Thoracic aorta (tissue), 2 donors: ENCODE measurements around the gene BRAF. TPM values are rescaled to one million over a fixed set of nuclear protein-coding genes. Genes with fewer than 3 reads are reported as not detected.
A peak's percentile ranks its signal among the peaks of the same experiment; 100 is the strongest.

ENCODE experiments used
- ATAC-seq: fragments of 150-250 bp; one replicate; pipeline ENCODE4 v1.8.0; 2017; ENCODE audit warnings: low read depth; ENCODE audit not compliant: insufficient number of reproducible peaks, low FRiP score
- DNase-seq: peaks from one replicate; pipeline ENCODE4 v3.0.0-alpha.2; 2020; ENCODE audit warnings: low spot score
- H3K27ac ChIP-seq, 2 donors: fragments of 200-600 bp; sonication (generic); 1 replicate in 1 of 2; 2 replicates in 1 of 2; pipeline ENCODE4 v1.5.1; 2016; ENCODE audit warnings: mild to moderate bottlenecking in 2 of 2, moderate library complexity in 2 of 2
- H3K27me3 ChIP-seq: fragments of 200-600 bp; sonication (generic); replicated peaks from 2 replicates; pipeline ENCODE4 v1.6.0; 2016; ENCODE audit warnings: mild to moderate bottlenecking; ENCODE audit not compliant: insufficient read depth
- H3K36me3 ChIP-seq: fragments of 200-600 bp; sonication (generic); one replicate; pipeline ENCODE4 v1.5.1; 2016
- H3K4me1 ChIP-seq, 2 donors: fragments of 200-600 bp; sonication (generic); 1 replicate in 1 of 2; 2 replicates in 1 of 2; pipeline versions ENCODE4 v1.5.1 to v1.6.0; 2016; ENCODE audit warnings: low read depth in 2 of 2, mild to moderate bottlenecking in 1 of 2; ENCODE audit not compliant: control insufficient read depth in 1 of 2
- H3K4me3 ChIP-seq: fragments of 200-600 bp; sonication (generic); 2 replicates; pipeline ENCODE4 v1.5.1; 2016; ENCODE audit warnings: mild to moderate bottlenecking
- H3K9me3 ChIP-seq: fragments of 200-600 bp; sonication (generic); 2 replicates; pipeline ENCODE4 v1.5.1; 2016
- CTCF ChIP-seq: fragments of 200-600 bp; sonication (generic); IDR thresholded peaks from one replicate; pipeline ENCODE4 v1.5.1; 2019; ENCODE audit warnings: antibody characterized with exemption
- total RNA-seq, 2 donors: library from RNA; depleted of rRNA; stranded (reverse); fragments of >200 nt; gene quantifications; one replicate each; pipeline versions ENCODE4 v1.1.0 to v1.2.3, GENCODE V29; 2016

Gene BRAF
- total RNA-seq, 2 donors from 2014 or later: 31.5 to 62.2 TPM

- no peak overlapping the region for H3K4me3 ChIP-seq
- no peak overlapping the region for H3K27ac ChIP-seq
- peaks cover 0 to 30% of the 10 kb centered on the region in 2 donors for H3K4me1 ChIP-seq
- DNase-seq (no peak), ATAC-seq (peak; percentile 47)
- TF ChIP-seq CTCF: no peak
- H3K36me3 ChIP-seq: peaks cover 3% of the 10 kb centered on the region
- H3K27me3 ChIP-seq: no peaks in the 10 kb centered on the region
- no peaks in the 10 kb centered on the region for H3K9me3 ChIP-seq
Observed at GRCh38 chr7:140674899-140675701, 249.6 kb downstream of the BRAF start.

GRCh38 chr7:140674356-140674800 is 250.4 kb downstream of the BRAF start:
- H3K4me1 ChIP-seq: peaks cover 0 to 30% of the 10 kb centered on the region in 2 donors
- H3K9me3 ChIP-seq: no peaks in the 10 kb centered on the region
- peaks cover 3% of the 10 kb centered on the region for H3K36me3 ChIP-seq
- H3K27ac ChIP-seq: no peak overlapping the region
- H3K4me3 ChIP-seq: no peak overlapping the region
- TF ChIP-seq CTCF: no peak
- no peaks in the 10 kb centered on the region for H3K27me3 ChIP-seq
- DNase-seq: no peak
- no peak for ATAC-seq

- Histone ChIP-seq H3K4me1 (peaks cover 0 to 30% of the 10 kb centered on the region in 2 donors), H3K27me3 (no peaks in the 10 kb centered on the region), H3K9me3 (no peaks in the 10 kb centered on the region), H3K4me3 (peak overlapping the region; percentile 80), H3K36me3 (no peaks in the 10 kb centered on the region), H3K27ac (peak overlapping the region; percentile 70 to 71)
- TF ChIP-seq CTCF: no peak
- ATAC-seq (no peak), DNase-seq (no peak)
Observed at GRCh38 chr7:140673774-140674155, 251.0 kb downstream of the BRAF start.

- Histone ChIP-seq H3K27ac (peak overlapping the region; percentile 70 to 71), H3K4me3 (peak overlapping the region; percentile 80), H3K9me3 (no peaks in the 10 kb centered on the region), H3K27me3 (no peaks in the 10 kb centered on the region), H3K4me1 (peaks cover 0 to 30% of the 10 kb centered on the region in 2 donors), H3K36me3 (no peaks in the 10 kb centered on the region)
- no peak for TF ChIP-seq CTCF
- no peak for DNase-seq
- ATAC-seq: no peak
Observed at GRCh38 chr7:140673063-140673773, 251.5 kb downstream of the BRAF start.

- no peak for DNase-seq
- H3K4me3 ChIP-seq: peak within 1 kb of the TSS; percentile 80
- H3K4me1 ChIP-seq: peaks cover 0 to 30% of the 10 kb centered on the region in 2 donors
- no peaks in the 10 kb centered on the region for H3K27me3 ChIP-seq
- ATAC-seq: peak; percentile 52
- no peaks in the 10 kb centered on the region for H3K9me3 ChIP-seq
- no peak for TF ChIP-seq CTCF
- peak within 1 kb of the TSS; percentile 70 to 71 for H3K27ac ChIP-seq
- H3K36me3 ChIP-seq: no peaks in the 10 kb centered on the region
Observed at GRCh38 chr7:140672382-140673062, 252.2 kb downstream of the BRAF start, which contains the start of gene ADCK2. TSS of gene ADCK2 (plus strand) at chr7:140672945. CDS start at chr7:140673331, 386 bp downstream.
